CD4-positive, alpha-beta T cell (primary cell): ENCODE results near the gene ABCB6. TPM values are rescaled to one million over a fixed set of nuclear protein-coding genes. Genes with fewer than 3 reads are reported as not detected.
A peak's percentile ranks its signal among the peaks of the same experiment; 100 is the strongest.

Source experiments
- ATAC-seq: fragments of 200-7000 bp; cut with Tn5 transposase; one replicate; pipeline ENCODE4 v1.10.0; 2022; ENCODE audit warnings: mild to moderate bottlenecking; ENCODE audit not compliant: poor library complexity
- CTCF ChIA-PET: fragments of 350-600 bp; sonication (Branson Sonifier 250); formaldehyde crosslinking; loops from one replicate; lab custom pipeline; 2021; ENCODE audit warnings: antibody characterized with exemption, inconsistent platforms; lab: Charles Lee
- POLR2A ChIA-PET: fragments of 350-600 bp; sonication (Branson Sonifier 250); formaldehyde crosslinking; loops from one replicate; lab custom pipeline; 2021; ENCODE audit warnings: antibody characterized with exemption, inconsistent platforms; lab: Charles Lee
- DNase-seq, 14 experiments: peaks; one replicate each; pipeline ENCODE4 v3.0.0-alpha.2; 2013 to 2020; ENCODE audit warnings: mixed read lengths in 2 of 14
- H3K27ac ChIP-seq, 2 donors: one replicate each; pipeline versions ENCODE4 v1.5.1 to v1.7.0; 2013; ENCODE audit warnings: low read length in 2 of 2, low read depth in 1 of 2, mild to moderate bottlenecking in 1 of 2
- H3K27me3 ChIP-seq, 2 experiments: 1 replicate in 1 of 2; 2 replicates in 1 of 2; pipeline versions ENCODE4 v1.6.1 to v1.7.0; 2013; ENCODE audit warnings: low read length in 2 of 2, control low read depth in 1 of 2, mild to moderate bottlenecking in 1 of 2, moderate library complexity in 1 of 2; ENCODE audit not compliant: insufficient read depth in 2 of 2, control insufficient read depth in 1 of 2
- H3K36me3 ChIP-seq: one replicate; pipeline ENCODE4 v1.6.1; 2013; ENCODE audit warnings: low read length, control low read depth; ENCODE audit not compliant: insufficient read depth
- H3K4me1 ChIP-seq: one replicate; pipeline ENCODE4 v1.6.1; 2013; ENCODE audit warnings: low read length, control low read depth; ENCODE audit not compliant: insufficient read depth
- H3K4me3 ChIP-seq: one replicate; pipeline ENCODE4 v1.5.1; 2013; ENCODE audit warnings: mild to moderate bottlenecking, low read length, moderate library complexity
- H3K9me3 ChIP-seq, 2 experiments: 1 replicate in 1 of 2; 2 replicates in 1 of 2; pipeline versions ENCODE4 v1.6.1 to v1.7.0; 2013; ENCODE audit warnings: low read length in 2 of 2, mild to moderate bottlenecking in 2 of 2, control low read depth in 1 of 2, moderate library complexity in 1 of 2; ENCODE audit not compliant: control insufficient read depth in 1 of 2, insufficient read depth in 1 of 2
- H3K27ac Mint-ChIP-seq: one replicate; pipeline ENCODE4 v1.8.0; 2020; ENCODE audit warnings: mixed read lengths
- H3K27me3 Mint-ChIP-seq: one replicate; pipeline ENCODE4 v1.8.0; 2021; ENCODE audit warnings: mixed read lengths
- H3K36me3 Mint-ChIP-seq: one replicate; pipeline ENCODE4 v1.8.0; 2021; ENCODE audit warnings: low read depth, mixed read lengths
- H3K4me1 Mint-ChIP-seq: one replicate; pipeline ENCODE4 v1.8.0; 2021; ENCODE audit warnings: low read depth, mixed read lengths
- H3K4me3 Mint-ChIP-seq: one replicate; pipeline ENCODE4 v1.8.0; 2020; ENCODE audit warnings: mild to moderate bottlenecking, mixed read lengths
- H3K9me3 Mint-ChIP-seq: one replicate; pipeline ENCODE4 v1.8.0; 2020; ENCODE audit warnings: mixed read lengths
- intact Hi-C, 2 experiments: fragments of 100-400 bp; cut with DNase I in 1 of 2; cut with micrococcal nuclease in 1 of 2; formaldehyde crosslinking; loops; one replicate each; pipeline versions ENCODE4 v1.15.1 to v1.9.0; 2023 to 2025; cut with DNase I, micrococcal nuclease
- total RNA-seq, 174 experiments: library from RNA in 2 of 174; stranded (reverse) in 2 of 174; gene quantifications; one replicate each; pipeline ENCODE4 v1.2.3 and lab custom pipeline; 2021 to 2026
- TF ChIP-seq, protein P1 (sequence below): fragments of 200-600 bp; IDR thresholded peaks from one replicate; pipeline ENCODE4 v1.8.0; 2022; ENCODE audit warnings: antibody characterized with exemption, mild to moderate bottlenecking

ABCB6 gene
- total RNA-seq, 2 experiments from 2014 or later, result 2.6 to 3.1 TPM

DNA sequence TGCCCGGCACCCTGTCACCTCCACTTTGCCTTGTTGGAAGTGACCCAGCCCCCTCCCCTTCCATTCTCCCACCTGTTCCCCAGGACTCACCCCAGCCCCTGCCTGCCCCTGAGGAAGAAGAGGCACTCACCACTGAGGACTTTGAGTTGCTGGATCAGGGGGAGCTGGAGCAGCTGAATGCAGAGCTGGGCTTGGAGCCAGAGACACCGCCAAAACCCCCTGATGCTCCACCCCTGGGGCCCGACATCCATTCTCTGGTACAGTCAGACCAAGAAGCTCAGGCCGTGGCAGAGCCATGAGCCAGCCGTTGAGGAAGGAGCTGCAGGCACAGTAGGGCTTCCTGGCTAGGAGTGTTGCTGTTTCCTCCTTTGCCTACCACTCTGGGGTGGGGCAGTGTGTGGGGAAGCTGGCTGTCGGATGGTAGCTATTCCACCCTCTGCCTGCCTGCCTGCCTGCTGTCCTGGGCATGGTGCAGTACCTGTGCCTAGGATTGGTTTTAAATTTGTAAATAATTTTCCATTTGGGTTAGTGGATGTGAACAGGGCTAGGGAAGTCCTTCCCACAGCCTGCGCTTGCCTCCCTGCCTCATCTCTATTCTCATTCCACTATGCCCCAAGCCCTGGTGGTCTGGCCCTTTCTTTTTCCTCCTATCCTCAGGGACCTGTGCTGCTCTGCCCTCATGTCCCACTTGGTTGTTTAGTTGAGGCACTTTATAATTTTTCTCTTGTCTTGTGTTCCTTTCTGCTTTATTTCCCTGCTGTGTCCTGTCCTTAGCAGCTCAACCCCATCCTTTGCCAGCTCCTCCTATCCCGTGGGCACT is 36.2 kb downstream of the ABCB6 start:
- peaks cover 59% of the 10 kb centered on the region for H3K4me1 Mint-ChIP-seq
- TF ChIP-seq, protein P1, sequence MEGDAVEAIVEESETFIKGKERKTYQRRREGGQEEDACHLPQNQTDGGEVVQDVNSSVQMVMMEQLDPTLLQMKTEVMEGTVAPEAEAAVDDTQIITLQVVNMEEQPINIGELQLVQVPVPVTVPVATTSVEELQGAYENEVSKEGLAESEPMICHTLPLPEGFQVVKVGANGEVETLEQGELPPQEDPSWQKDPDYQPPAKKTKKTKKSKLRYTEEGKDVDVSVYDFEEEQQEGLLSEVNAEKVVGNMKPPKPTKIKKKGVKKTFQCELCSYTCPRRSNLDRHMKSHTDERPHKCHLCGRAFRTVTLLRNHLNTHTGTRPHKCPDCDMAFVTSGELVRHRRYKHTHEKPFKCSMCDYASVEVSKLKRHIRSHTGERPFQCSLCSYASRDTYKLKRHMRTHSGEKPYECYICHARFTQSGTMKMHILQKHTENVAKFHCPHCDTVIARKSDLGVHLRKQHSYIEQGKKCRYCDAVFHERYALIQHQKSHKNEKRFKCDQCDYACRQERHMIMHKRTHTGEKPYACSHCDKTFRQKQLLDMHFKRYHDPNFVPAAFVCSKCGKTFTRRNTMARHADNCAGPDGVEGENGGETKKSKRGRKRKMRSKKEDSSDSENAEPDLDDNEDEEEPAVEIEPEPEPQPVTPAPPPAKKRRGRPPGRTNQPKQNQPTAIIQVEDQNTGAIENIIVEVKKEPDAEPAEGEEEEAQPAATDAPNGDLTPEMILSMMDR, result no peak
- no peaks in the 10 kb centered on the region for H3K27me3 Mint-ChIP-seq
- CTCF ChIA-PET, result interaction anchor here (0.7 to 1.3 kb wide), 2 partner anchors 11 to 23 kb away, joined by 3 to 4 read pairs; partner anchors contain the start of gene NHEJ1
- no peaks in the 10 kb centered on the region for H3K9me3 Mint-ChIP-seq
- Histone ChIP-seq H3K27ac (peak overlapping the region; percentile 3 to 29), H3K4me3 (no peak overlapping the region), H3K36me3 (peaks cover 54% of the 10 kb centered on the region), H3K27me3 (no peaks in the 10 kb centered on the region), H3K9me3 (no peaks in the 10 kb centered on the region), H3K4me1 (peaks cover 51% of the 10 kb centered on the region)
- H3K36me3 Mint-ChIP-seq, result peaks cover 80% of the 10 kb centered on the region
- DNase-seq, result peak in 1 of 14 experiments; percentile 39
- peak overlapping the region; percentile 62 for H3K4me3 Mint-ChIP-seq
- intact Hi-C loops, result no loop called here
- POLR2A ChIA-PET, result interaction anchor here (1.0 to 4.4 kb wide), 5 partner anchors 10 to 47 kb away, joined by 3 to 41 read pairs (median 7); partner anchors contain the start of genes ANKZF1, ATG9A and ZFAND2B
- peak overlapping the region; percentile 69 for H3K27ac Mint-ChIP-seq
- no peak for ATAC-seq

DNA sequence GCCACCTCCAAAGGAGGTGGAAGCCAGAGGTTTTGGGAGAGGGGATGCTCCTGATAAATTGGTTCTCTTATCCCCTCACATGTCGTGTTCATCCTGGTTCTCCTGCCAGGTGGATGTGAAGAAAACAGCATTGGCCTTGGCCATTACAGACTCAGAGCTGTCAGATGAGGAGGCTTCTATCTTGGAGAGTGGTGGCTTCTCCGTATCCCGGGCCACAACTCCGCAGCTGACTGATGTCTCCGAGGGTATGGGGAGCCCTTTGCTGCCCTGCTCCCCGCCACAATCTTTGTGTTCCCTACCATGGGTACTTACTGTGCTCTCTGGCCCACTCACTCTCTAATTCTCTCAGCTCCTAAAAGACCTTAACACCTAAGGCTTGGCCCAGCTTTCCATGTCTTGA is 37.2 kb downstream of the ABCB6 start:
- Mint-ChIP-seq H3K27ac (peak overlapping the region; percentile 81), H3K36me3 (peaks cover 83% of the 10 kb centered on the region), H3K9me3 (no peaks in the 10 kb centered on the region), H3K4me1 (peaks cover 59% of the 10 kb centered on the region), H3K27me3 (no peaks in the 10 kb centered on the region), H3K4me3 (peak overlapping the region; percentile 63)
- TF ChIP-seq, protein P1, result no peak
- DNase-seq (no peak), ATAC-seq (no peak)
- CTCF ChIA-PET, result interaction anchor here (1.2 kb wide), 1 partner anchor 152 kb away, joined by 3 read pairs; no protein-coding TSS in a partner anchor
- H3K4me1 ChIP-seq, result peaks cover 60% of the 10 kb centered on the region
- intact Hi-C loops, result no loop called here
- H3K4me3 ChIP-seq, result no peak overlapping the region
- peak overlapping the region in 1 of 2 donors; percentile 29 for H3K27ac ChIP-seq
- H3K36me3 ChIP-seq, result peaks cover 54% of the 10 kb centered on the region
- no peaks in the 10 kb centered on the region for H3K9me3 ChIP-seq
- POLR2A ChIA-PET, result interaction anchor here (0.6 to 4.4 kb wide), 10 partner anchors 11 to 98 kb away, joined by 3 to 41 read pairs (median 3); partner anchors contain the start of genes ANKZF1, ATG9A, DNAJB2 and NHEJ1
- no peaks in the 10 kb centered on the region for H3K27me3 ChIP-seq

DNA sequence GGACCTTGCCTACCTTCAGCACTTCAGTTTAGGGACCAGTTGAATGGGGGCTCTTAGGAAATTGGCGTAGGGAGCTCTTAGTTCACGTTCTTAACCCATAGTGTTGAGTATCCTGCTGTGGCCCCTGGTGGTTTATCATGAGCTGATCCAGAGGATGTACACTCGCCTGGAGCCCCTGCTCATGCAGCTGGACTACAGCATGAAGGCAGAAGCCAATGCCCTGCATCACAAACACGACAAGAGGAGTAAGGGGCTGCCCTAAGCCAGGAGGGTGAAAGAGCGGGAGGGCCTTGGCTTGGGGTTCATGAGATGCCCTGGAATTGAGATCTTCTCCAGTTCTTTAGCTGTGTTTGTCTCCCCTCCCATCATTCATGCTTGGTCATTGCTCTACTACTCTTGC is 37.8 kb downstream of the ABCB6 start:
- no peak for ATAC-seq
- intact Hi-C loops, result no loop called here
- H3K36me3 Mint-ChIP-seq, result peaks cover 82% of the 10 kb centered on the region
- H3K4me3 Mint-ChIP-seq, result peak overlapping the region; percentile 70
- ChIA-PET POLR2A (interaction anchor here (0.6 to 4.4 kb wide), 6 partner anchors 16 to 73 kb away, joined by 3 to 41 read pairs (median 5); partner anchors contain the start of genes ANKZF1, ATG9A, NHEJ1 and TUBA4A), CTCF (interaction anchor here (1.2 kb wide), 2 partner anchors 108 to 151 kb away, joined by 3 read pairs; no protein-coding TSS in a partner anchor)
- H3K9me3 Mint-ChIP-seq, result no peaks in the 10 kb centered on the region
- Histone ChIP-seq H3K4me1 (peaks cover 65% of the 10 kb centered on the region), H3K27me3 (no peaks in the 10 kb centered on the region), H3K4me3 (no peak overlapping the region), H3K27ac (no peak overlapping the region), H3K36me3 (peaks cover 54% of the 10 kb centered on the region), H3K9me3 (no peaks in the 10 kb centered on the region)
- DNase-seq, result no peak
- H3K27ac Mint-ChIP-seq, result peak overlapping the region; percentile 81
- no peaks in the 10 kb centered on the region for H3K27me3 Mint-ChIP-seq
- TF ChIP-seq, protein P1, result no peak
- H3K4me1 Mint-ChIP-seq, result peaks cover 62% of the 10 kb centered on the region
